Heart right ventricle (tissue), 16 donors: ENCODE results near the gene PXT1. TPM values are rescaled to one million over a fixed set of nuclear protein-coding genes. Genes with fewer than 3 reads are reported as not detected.
A peak's percentile ranks its signal among the peaks of the same experiment; 100 is the strongest.
"Not testable (repeated sequence)": the region's sequence is repeated elsewhere in the genome, so short reads cannot be mapped to it uniquely, and the experiment has no call there.

Source experiments
- ATAC-seq, 8 donors: fragments of 200-7000 bp; cut with Tn5 transposase; one replicate each; pipeline ENCODE4 v1.9.1; 2020; ENCODE audit warnings: mild to moderate bottlenecking in 8 of 8, moderate library complexity in 8 of 8, moderate number of reproducible peaks in 1 of 8
- DNase-seq, 2 donors: peaks; one replicate each; pipeline ENCODE4 v3.0.0-alpha.2; 2020
- H3K27ac ChIP-seq, 10 donors: fragments of 200-600 bp; sonication (generic) in 2 of 10; one replicate each; pipeline versions ENCODE4 v1.5.0 to v1.8.0; 2020 to 2022; ENCODE audit warnings: mild to moderate bottlenecking in 3 of 10
- H3K27me3 ChIP-seq, 7 donors: fragments of 200-600 bp; one replicate each; pipeline ENCODE4 v1.8.0; 2021 to 2022; ENCODE audit warnings: mild to moderate bottlenecking in 2 of 7
- H3K36me3 ChIP-seq, 9 donors: fragments of 200-600 bp; sonication (generic) in 1 of 9; one replicate each; pipeline versions ENCODE4 v1.5.0 to v1.8.0; 2020 to 2022; ENCODE audit warnings: mild to moderate bottlenecking in 2 of 9
- H3K4me1 ChIP-seq, 9 donors: fragments of 200-600 bp; sonication (generic) in 1 of 9; one replicate each; pipeline versions ENCODE4 v1.5.0 to v1.8.0; 2020 to 2022; ENCODE audit warnings: mild to moderate bottlenecking in 4 of 9
- H3K4me3 ChIP-seq, 10 donors: fragments of 200-600 bp; sonication (generic) in 2 of 10; one replicate each; pipeline versions ENCODE4 v1.5.0 to v1.8.0; 2020 to 2022; ENCODE audit warnings: mild to moderate bottlenecking in 7 of 10, moderate library complexity in 2 of 10
- H3K9me3 ChIP-seq, 11 donors: fragments of 200-600 bp in 10 of 11; sonication (generic) in 2 of 11; one replicate each; pipeline versions ENCODE4 v1.5.0 to v1.8.0; 2013 to 2022; ENCODE audit warnings: mild to moderate bottlenecking in 2 of 11, control low read depth in 1 of 11, moderate library complexity in 1 of 11
- CTCF ChIP-seq, 9 donors: fragments of 200-600 bp; sonication (generic) in 2 of 9; IDR thresholded peaks; one replicate each; pipeline versions ENCODE4 v1.5.0 to v1.8.0; 2021 to 2022; ENCODE audit warnings: antibody characterized with exemption in 9 of 9, mild to moderate bottlenecking in 5 of 9, moderate library complexity in 1 of 9
- WGBS, 2 donors: extraction: QIAGEN DNeasy Blood & Tissue Kit; methylation state at CpG; one replicate each; pipeline ENCODE4 v1.1.7; 2013; ENCODE audit warnings: inconsistent platforms in 1 of 2; 5-methylcytosine and 5-hydroxymethylcytosine counted together
- intact Hi-C, 10 donors: fragments of 100-400 bp; cut with DNase I; formaldehyde crosslinking; loops; one replicate each; pipeline versions ENCODE4 v1.11.1 to v1.14.2; 2022
- polyA plus RNA-seq, 2 donors: library from polyadenylated mRNA; stranded (reverse); fragments of 200-250 nt; gene quantifications; one replicate each; pipeline ENCODE4 v1.2.3, GENCODE V29; 2013
- total RNA-seq, 10 donors: library from RNA; stranded (reverse); fragmentation: NEBNext Ultra II Directional in 3 of 10; extraction: Animal tissue kit (Norgen Biotek cat#: 25700) in 3 of 10; gene quantifications; one replicate each; pipeline versions ENCODE4 v1.2.1 to v1.2.4, GENCODE V29; 2021 to 2023
- donor health status: Arrhythmogenic right ventricular cardiomyopathy.
- donor health status: ischemic (EF 13 %, LVEDD 7.1; RV severe dilation, severe dysfunction).
- donor health status: healthy with polysubstance abuse.
- donor health status: DM: no; HTN: yes; CAD: no.
- donor health status: DM: no; HTN: no; CAD: no.
- donor health status: ischemic (EF 25% LVEDD 6.9; RV normal size, moderate dysfunction).
- donor health status: ischemic (EF 25% LVEDD 5.7; RV mildly dilated, moderate dysfunction).
- donor health status: healthy.
- donor health status: DM: yes; HTN: yes; CAD: no.
- donor health status: Ischemic cardiomyopathy.
- donor health status: ischemic (EF 35%, LVEDD 5.7; RV mildly dilated, moderate dysfunction).
- donor health status: nonischemic (EF 11% LVEDD 7.7; RV severe dilation, severe dysfunction).
- donor health status: DM: yes; HTN: yes; CAD: no.
- donor health status: PGD.
- donor health status: ischemic (EF 29% LVEDD 5.4; RV normal size, mild dysfunction).
- donor health status: nonischemic (EF 23%, LVEDD 6.1; RV moderate dilation, normal function).

The PXT1 gene
- total and polyA plus RNA-seq, 12 donors = 0.15 to 0.34 (median 0.23) TPM; not detected in 5

GRCh38 chr6:36488221-36488620 is 45.6 kb upstream of the PXT1 start:
- ATAC-seq (peak in 6 of 8 donors; percentile 16 to 72 (median 60)), DNase-seq (no peak)
- peaks cover 0 to 86% (median 17%) of the 10 kb centered on the region in 9 donors for H3K36me3 ChIP-seq
- no peak overlapping the region for H3K4me3 ChIP-seq
- H3K27me3 ChIP-seq = no peaks in the 10 kb centered on the region
- TF ChIP-seq CTCF (IDR thresholded peaks at IDR 0.05) = no peak
- no peaks in the 10 kb centered on the region for H3K9me3 ChIP-seq
- intact Hi-C loops = no loop called here
- peak overlapping the region in 3 of 10 donors; percentile 10 to 32 (median 29) for H3K27ac ChIP-seq
- H3K4me1 ChIP-seq = peaks cover 0 to 27% (median 18%) of the 10 kb centered on the region in 9 donors

GRCh38 chr6:36487698-36488097 is 45.0 kb upstream of the PXT1 start:
- intact Hi-C loops = no loop called here
- DNase-seq (no peak), ATAC-seq (peak in 1 of 8 donors; percentile 23)
- H3K27me3 ChIP-seq = no peaks in the 10 kb centered on the region
- H3K36me3 ChIP-seq = peaks cover 0 to 90% (median 17%) of the 10 kb centered on the region in 9 donors
- TF ChIP-seq CTCF (IDR thresholded peaks at IDR 0.05) = no peak
- H3K27ac ChIP-seq = peak overlapping the region in 3 of 10 donors; percentile 10 to 32 (median 29)
- no peaks in the 10 kb centered on the region for H3K9me3 ChIP-seq
- peaks cover 0 to 27% (median 14%) of the 10 kb centered on the region in 9 donors for H3K4me1 ChIP-seq
- 95 to 97% methylated on average over 1 of the region's 1 CpG for WGBS, 2 donors
- H3K4me3 ChIP-seq = no peak overlapping the region

- peaks cover 0 to 20% (median 14%) of the 10 kb centered on the region in 9 donors for H3K4me1 ChIP-seq
- intact Hi-C loops = no loop called here
- H3K4me3 ChIP-seq = no peak overlapping the region
- WGBS, 2 donors = 91 to 92% methylated on average over 5 of the region's 5 CpGs
- H3K9me3 ChIP-seq = no peaks in the 10 kb centered on the region
- peaks cover 0 to 99% (median 40%) of the 10 kb centered on the region in 9 donors for H3K36me3 ChIP-seq
- H3K27me3 ChIP-seq = no peaks in the 10 kb centered on the region
- H3K27ac ChIP-seq = peak overlapping the region in 1 of 10 donors; percentile 20
- no peak for TF ChIP-seq CTCF (IDR thresholded peaks at IDR 0.05)
- DNase-seq (no peak), ATAC-seq (no peak)
Observed at GRCh38 chr6:36484736-36485135, 42.1 kb upstream of the PXT1 start.

GRCh38 chr6:36483326-36483725 is 40.7 kb upstream of the PXT1 start:
- H3K4me3 ChIP-seq, H3K4me1 ChIP-seq, ATAC-seq, H3K27me3 ChIP-seq, DNase-seq, intact Hi-C loops, H3K27ac ChIP-seq, H3K9me3 ChIP-seq: not testable (repeated sequence)
- 94 to 95% methylated on average over 5 of the region's 5 CpGs for WGBS, 2 donors
- H3K36me3 ChIP-seq = peaks cover 0 to 98% (median 47%) of the 10 kb centered on the region in 9 donors

- Histone ChIP-seq H3K4me3 (no peak overlapping the region), H3K9me3 (no peaks in the 10 kb centered on the region), H3K4me1 (peaks cover 0 to 7% (median 0%) of the 10 kb centered on the region in 9 donors), H3K36me3 (peaks cover 0 to 93% (median 36%) of the 10 kb centered on the region in 9 donors), H3K27ac (no peak overlapping the region), H3K27me3 (no peaks in the 10 kb centered on the region)
- ATAC-seq = no peak
- intact Hi-C loops = no loop called here
- DNase-seq = no peak
- no peak for TF ChIP-seq CTCF (IDR thresholded peaks at IDR 0.05)
- 92 to 100% methylated on average over 1 of the region's 1 CpG for WGBS, 2 donors
Observed at GRCh38 chr6:36479256-36479655, 36.6 kb upstream of the PXT1 start.
